Measurements from ENCODE around the gene ASB11. TPM values are rescaled to one million over a fixed set of nuclear protein-coding genes. Genes with fewer than 3 reads are reported as not detected.

The ASB11 gene, protein sequence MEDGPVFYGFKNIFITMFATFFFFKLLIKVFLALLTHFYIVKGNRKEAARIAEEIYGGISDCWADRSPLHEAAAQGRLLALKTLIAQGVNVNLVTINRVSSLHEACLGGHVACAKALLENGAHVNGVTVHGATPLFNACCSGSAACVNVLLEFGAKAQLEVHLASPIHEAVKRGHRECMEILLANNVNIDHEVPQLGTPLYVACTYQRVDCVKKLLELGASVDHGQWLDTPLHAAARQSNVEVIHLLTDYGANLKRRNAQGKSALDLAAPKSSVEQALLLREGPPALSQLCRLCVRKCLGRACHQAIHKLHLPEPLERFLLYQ
- 0.05 TPM in 1 of 2 replicates, not detected in the other for total RNA-seq (2014; rRNA removed; shearing (Covaris generic))

DNA sequence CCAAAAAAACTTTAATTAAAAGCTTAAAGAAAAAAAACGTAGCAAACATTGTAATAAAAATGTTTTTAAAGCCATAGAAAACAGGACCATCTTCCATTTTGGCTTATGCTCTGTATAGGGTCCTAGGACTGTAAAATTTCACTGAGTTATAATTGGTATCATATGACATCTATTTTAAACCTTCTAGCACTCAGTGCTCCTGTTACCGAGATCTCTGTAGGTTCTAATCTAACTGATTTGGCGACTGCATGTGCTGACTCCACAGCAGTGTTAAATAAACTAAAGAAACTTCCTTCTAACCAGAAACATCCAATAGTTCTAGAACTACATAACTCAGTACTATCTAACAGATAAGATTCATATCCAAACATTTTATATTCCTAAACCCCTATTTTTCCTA, at the start of gene ASB11:
Gene ASB11 (minus strand): TSS at position 132 of the 400 bp plus-strand sequence. CDS start 35 bp downstream, at position 97.
- H3K27me3 ChIP-seq: no peaks in the 10 kb centered on the region
- no peaks in the 10 kb centered on the region for H3K4me1 ChIP-seq
- DNase-seq: no peak
- H3K27ac ChIP-seq: no peak within 1 kb of the TSS
- H3K36me3 ChIP-seq: peaks cover 4% of the 10 kb centered on the region
- no peak within 1 kb of the TSS for H3K4me3 ChIP-seq
- H3K9me3 ChIP-seq (replicated peaks): no peaks in the 10 kb centered on the region

DNA sequence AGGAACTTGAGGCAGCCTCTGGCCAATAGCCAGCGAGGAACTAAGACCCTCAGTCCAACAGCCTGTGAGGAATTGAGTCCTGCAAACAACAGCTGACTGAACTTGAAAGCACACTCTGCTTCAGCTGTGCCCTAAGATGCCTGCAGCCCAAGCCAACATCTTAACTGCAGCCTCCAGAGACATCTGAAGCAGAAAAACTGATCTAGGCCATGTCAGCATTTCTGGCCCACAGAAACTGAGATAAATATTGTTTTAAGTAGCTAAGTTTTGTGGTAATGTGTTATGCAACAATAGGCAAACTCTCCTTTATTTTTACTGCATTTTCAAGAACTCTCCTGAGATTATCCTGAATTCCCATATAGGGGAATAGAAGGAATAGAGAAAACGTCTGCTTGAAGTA, 44.3 kb upstream of the ASB11 start:
- no peak overlapping the region for H3K4me3 ChIP-seq
- H3K9me3 ChIP-seq (replicated peaks): 0 out of 2 replicates have a peak, but pooled peaks cover 4% of the 10 kb centered on the region
- no peaks in the 10 kb centered on the region for H3K36me3 ChIP-seq
- no peaks in the 10 kb centered on the region for H3K27me3 ChIP-seq
- no peak overlapping the region for H3K27ac ChIP-seq
- no peaks in the 10 kb centered on the region for H3K4me1 ChIP-seq
- no peak for DNase-seq

DNA sequence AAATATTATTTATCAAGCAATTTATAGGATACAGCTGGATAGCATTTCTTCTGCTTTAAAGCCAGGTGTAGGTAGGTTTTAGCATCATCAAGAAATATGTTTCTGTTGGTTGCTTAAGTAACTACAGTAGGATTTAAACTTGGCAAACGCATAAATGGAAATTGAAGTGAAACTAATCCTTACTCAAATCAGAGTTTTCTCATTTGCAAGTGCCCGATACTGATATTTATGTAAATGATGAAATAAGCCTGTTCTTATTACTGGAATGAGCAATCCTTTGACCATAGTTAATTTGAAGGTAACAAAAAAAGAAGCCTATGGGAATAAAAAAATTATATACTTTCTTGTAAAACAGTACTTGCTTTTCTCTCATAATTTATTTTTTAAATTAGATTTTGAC, 43.1 kb upstream of the ASB11 start:
- no peaks in the 10 kb centered on the region for H3K36me3 ChIP-seq

DNA sequence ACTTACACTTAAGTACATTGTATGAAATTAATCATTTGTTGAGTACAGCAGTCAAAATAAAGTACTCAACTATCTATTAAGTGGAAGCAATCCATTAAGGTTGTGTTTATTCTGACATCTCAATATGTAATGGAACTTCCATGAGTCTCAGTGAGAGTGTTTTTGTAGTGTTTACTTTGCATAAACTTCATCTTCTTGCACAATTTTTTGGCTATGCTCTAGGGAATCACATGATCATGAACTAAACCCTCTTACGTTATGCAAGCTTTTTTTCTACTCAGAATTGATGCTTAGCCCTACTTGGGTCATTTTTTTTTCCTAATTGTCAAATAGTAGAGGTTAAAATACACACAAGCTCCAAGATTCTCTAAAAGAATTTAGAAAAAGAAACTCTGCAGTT, 41.0 kb upstream of the ASB11 start:
- Histone ChIP-seq H3K4me3 (no peak overlapping the region), H3K27me3 (peaks cover 4% of the 10 kb centered on the region; the same call in 1 of the 2 replicates), H3K4me1 (no peaks in the 10 kb centered on the region), H3K36me3 (no peaks in the 10 kb centered on the region), H3K9me3 (replicated peaks) (0 out of 2 replicates have a peak, but pooled peaks cover 4% of the 10 kb centered on the region), H3K27ac (no peak overlapping the region)
- no peak for DNase-seq

More for the DNA sequence above, 43.1 kb upstream of the ASB11 start:
- Histone ChIP-seq H3K4me3 (no peak overlapping the region), H3K27ac (no peak overlapping the region), H3K4me1 (no peaks in the 10 kb centered on the region), H3K9me3 (replicated peaks) (0 out of 2 replicates have a peak, but pooled peaks cover 4% of the 10 kb centered on the region), H3K27me3 (no peaks in the 10 kb centered on the region)
- no peak for DNase-seq

DNA sequence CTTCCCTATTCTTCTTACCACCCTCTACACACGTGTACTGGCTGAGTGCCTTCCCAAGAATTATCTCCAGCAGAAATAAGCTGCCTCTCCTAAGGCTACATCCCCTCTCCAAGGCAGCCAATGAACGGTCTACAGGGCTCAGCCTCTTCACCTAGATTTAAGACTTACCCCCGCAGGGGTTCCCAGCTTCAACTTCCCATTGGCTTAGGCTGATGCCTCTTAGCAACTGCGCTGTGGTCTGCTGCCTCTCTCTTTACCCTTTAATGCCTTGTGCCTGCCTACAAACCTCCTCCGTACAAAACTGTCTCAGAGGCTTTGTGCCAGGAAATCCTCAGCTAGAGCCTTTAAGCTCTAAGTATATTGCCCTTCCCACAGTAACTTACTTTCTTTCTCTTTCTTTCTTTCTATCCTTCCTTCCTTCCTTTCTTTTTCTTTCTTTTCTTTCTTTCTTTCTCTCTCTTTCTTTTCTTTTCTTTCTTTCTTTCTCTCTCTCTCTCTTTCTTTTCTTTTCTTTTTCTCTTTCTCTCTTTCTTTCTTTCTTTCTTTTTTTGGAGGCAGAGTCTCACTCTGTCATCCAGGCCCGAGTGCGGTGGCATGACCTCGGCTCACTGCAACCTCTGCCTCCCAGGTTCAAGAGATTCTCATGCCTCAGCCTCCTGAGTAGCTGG, 35.0 kb upstream of the ASB11 start:
- H3K9me3 ChIP-seq (replicated peaks): no peaks in the 10 kb centered on the region
- DNase-seq: peak; percentile 42 to 66
- H3K36me3 ChIP-seq: no peaks in the 10 kb centered on the region
- no peaks in the 10 kb centered on the region for H3K4me1 ChIP-seq
- H3K27me3 ChIP-seq: peaks cover 4% of the 10 kb centered on the region; the same call in 1 of the 2 replicates
- no peak overlapping the region for H3K27ac ChIP-seq
- no peak overlapping the region for H3K4me3 ChIP-seq

DNA sequence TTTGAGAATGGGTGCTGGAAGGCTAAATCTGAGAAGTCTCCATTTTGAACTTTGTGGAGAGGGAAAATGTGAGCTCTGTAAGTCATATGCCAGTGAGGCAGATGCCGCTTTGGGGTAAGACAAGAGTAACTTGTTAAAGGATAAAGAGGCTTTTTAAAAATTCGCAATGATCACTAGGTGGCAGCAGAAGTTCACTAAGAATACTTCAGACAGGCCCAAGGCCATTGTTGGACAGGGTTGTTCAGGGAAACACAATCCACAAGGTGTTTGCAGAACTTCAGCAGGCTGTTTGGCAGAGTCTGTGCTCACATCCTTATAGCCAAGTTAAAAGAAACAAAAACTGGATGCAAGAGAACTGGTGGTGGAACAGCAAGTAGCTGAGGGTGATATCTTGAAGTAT, 33.6 kb upstream of the ASB11 start:
- H3K27ac ChIP-seq: no peak overlapping the region
- no peaks in the 10 kb centered on the region for H3K4me1 ChIP-seq
- H3K27me3 ChIP-seq: peaks cover 4% of the 10 kb centered on the region; the same call in 1 of the 2 replicates
- H3K4me3 ChIP-seq: no peak overlapping the region
- H3K9me3 ChIP-seq (replicated peaks): no peaks in the 10 kb centered on the region
- H3K36me3 ChIP-seq: no peaks in the 10 kb centered on the region
- DNase-seq: peak; percentile 45 to 81

DNA sequence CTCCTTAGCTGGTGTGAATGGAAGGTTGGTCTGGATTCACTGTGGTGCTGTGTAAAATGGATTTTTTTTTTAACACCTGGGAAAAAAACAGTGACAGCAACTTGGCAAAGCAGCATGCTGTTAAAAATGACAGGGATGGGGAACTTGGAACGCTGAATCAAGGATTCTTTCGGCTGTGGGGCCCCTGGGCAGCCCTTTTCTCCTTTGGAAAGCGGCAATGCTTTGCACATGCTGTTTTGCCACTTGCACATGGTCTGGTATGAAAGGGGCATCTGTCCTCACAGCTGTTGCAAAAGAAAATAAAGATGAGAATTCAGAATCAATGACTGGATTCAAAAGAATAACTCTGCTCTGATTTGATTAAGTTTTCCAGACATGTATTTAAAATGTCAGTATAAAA, 30.5 kb upstream of the ASB11 start:
- Histone ChIP-seq H3K27ac (no peak overlapping the region), H3K36me3 (no peaks in the 10 kb centered on the region), H3K27me3 (no peaks in the 10 kb centered on the region), H3K9me3 (replicated peaks) (no peaks in the 10 kb centered on the region), H3K4me3 (no peak overlapping the region), H3K4me1 (no peaks in the 10 kb centered on the region)
- DNase-seq: peak in 1 of 2 experiments; percentile 13

DNA sequence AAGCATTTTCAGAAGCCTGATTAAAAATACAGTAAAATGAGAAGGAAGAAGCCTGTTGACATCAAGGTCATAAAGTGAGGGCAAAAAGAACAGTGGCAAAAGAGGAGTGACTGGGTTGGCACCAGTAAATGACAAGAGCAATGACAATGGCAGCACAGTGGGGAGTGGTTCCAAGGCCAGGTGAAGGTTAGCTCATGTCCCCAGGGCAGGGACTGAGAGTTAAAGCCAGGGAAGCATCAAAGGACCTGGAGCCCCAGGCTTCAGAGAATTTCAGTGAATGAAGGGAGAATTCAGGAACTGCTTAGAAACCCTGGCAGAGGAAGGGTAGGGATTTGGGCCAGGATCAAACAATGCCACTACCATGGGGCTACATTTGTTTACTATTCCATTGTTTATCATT, 28.7 kb upstream of the ASB11 start:
- no peaks in the 10 kb centered on the region for H3K36me3 ChIP-seq
- no peak for DNase-seq
- no peaks in the 10 kb centered on the region for H3K4me1 ChIP-seq
- H3K9me3 ChIP-seq (replicated peaks): no peaks in the 10 kb centered on the region
- H3K27ac ChIP-seq: no peak overlapping the region
- H3K4me3 ChIP-seq: no peak overlapping the region
- H3K27me3 ChIP-seq: no peaks in the 10 kb centered on the region

DNA sequence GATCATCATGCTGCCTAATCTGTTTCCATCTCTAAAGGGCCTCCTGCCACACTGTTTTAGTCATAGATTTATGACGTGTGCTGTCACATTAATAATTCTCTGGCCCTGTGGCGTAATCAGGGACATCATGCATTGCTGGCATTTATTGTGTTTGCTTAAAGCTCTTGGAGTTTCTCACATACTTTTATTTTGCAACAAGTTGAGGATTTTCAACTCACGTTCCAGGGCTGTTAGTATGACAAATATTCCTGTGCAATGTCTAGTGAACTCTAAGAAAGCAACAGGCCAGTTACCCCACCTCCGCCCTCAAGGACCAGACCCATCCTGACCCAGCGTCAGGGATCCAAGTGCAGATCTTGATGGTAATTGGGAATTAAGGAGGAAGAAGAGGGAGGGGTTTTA, 27.6 kb upstream of the ASB11 start:
- H3K4me3 ChIP-seq: no peak overlapping the region
- DNase-seq: no peak
- no peaks in the 10 kb centered on the region for H3K9me3 ChIP-seq (replicated peaks)
- H3K36me3 ChIP-seq: no peaks in the 10 kb centered on the region
- no peaks in the 10 kb centered on the region for H3K27me3 ChIP-seq
- no peaks in the 10 kb centered on the region for H3K4me1 ChIP-seq
- H3K27ac ChIP-seq: no peak overlapping the region

DNA sequence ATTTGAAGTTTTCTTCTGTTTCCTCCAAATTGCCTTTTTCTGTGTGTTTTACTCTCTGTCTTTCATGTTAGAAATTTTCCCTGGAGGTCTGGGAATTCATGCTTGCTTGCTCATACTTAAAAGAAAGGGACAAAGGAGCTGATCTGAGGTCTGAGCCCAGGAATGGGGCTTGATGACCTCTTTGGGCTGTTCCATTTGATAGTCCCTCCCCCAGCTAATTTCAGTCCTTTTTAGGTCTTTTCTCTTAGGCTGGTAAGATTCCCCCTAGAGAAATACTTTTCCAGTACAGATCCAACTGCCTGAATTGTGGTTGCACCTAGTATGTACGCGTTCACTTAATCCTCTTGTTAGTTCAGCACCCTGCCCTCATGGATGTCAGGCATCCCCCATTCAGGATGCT, 25.4 kb upstream of the ASB11 start:
- H3K4me1 ChIP-seq: no peaks in the 10 kb centered on the region
- H3K27me3 ChIP-seq: no peaks in the 10 kb centered on the region
- DNase-seq: no peak
- H3K27ac ChIP-seq: no peak overlapping the region
- no peaks in the 10 kb centered on the region for H3K9me3 ChIP-seq (replicated peaks)
- no peak overlapping the region for H3K4me3 ChIP-seq
- H3K36me3 ChIP-seq: no peaks in the 10 kb centered on the region

DNA sequence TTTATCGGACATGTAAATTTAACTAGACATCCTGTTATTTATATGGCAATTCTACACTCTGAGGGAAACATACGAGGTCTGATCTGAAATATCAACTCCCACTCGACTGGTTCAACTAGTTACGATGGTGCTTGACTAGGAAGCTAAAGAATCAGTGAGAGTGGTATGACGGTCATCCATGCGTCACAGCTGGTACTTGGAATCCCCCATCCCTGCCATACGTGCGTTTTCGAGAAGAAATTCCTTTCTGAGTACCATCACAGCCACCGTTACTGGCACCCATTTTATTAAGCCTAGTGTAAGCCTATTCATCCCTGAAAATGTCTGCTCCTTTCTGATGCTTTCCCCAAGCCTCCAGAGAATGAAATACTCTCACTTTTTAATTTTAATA, 20.6 kb upstream of the ASB11 start:
- Histone ChIP-seq H3K4me3 (peak overlapping the region; percentile 97), H3K4me1 (no peaks in the 10 kb centered on the region), H3K9me3 (replicated peaks) (no peaks in the 10 kb centered on the region), H3K36me3 (peaks cover 9% of the 10 kb centered on the region; the same call in 1 of the 2 replicates), H3K27ac (no peak overlapping the region; the same call in 1 of the 2 replicates), H3K27me3 (no peaks in the 10 kb centered on the region)
- peak; percentile 30 to 53 for DNase-seq

DNA sequence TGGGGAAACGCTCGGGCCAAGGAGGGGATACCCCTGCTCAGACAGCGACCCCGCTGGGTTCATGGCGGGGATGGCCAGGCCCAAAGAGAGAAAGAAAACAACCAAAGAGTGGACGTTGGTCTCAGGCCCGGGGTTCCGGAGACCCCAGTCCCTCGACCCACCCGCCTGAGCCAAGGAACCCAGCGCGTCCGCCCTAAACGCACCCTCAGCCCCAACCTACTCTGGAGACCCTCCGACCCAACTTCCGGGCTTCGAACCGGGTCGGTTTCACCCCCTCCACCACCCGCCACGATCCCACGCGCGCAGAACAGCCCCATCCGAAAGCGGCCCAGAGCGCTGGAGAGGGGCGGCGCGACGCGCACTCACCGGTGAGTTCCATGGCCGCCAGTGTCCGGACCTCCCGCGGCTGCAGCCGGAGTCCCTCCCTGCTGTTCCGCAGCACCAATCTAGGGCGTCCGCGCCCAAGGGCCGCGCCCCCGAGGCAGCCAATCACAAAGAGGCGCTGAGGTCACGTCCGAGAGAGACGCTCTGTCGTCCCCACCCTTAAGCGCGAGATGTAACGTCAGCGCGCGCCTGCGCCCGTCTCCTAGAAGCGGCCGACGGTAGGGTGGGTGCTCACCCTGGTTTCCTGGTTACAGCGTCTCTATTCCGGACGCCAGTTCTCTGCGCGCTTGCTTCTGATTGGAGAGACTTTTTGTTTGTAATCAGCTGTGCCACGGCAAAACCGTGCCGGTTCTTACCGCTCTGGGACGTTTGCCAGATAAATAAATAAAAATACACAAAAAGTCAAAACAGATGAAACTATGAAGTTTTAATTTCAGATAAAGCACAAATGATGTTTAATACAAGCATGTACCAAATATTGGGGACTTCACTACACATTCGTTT, 19.9 kb upstream of the ASB11 start, which contains the start of gene PIGA:
Gene PIGA (minus strand): TSS at position 389 of the 888 bp plus-strand sequence. CDS start 3,593 bp downstream, outside the sequence.
- DNase-seq: peak; percentile 97 to 98
- Histone ChIP-seq H3K4me3 (peak within 1 kb of the TSS; percentile 97), H3K4me1 (no peaks in the 10 kb centered on the region), H3K9me3 (replicated peaks) (no peaks in the 10 kb centered on the region), H3K27ac (peak within 1 kb of the TSS; percentile 72), H3K36me3 (peaks cover 13% of the 10 kb centered on the region; the same call in 1 of the 2 replicates), H3K27me3 (no peaks in the 10 kb centered on the region)

DNA sequence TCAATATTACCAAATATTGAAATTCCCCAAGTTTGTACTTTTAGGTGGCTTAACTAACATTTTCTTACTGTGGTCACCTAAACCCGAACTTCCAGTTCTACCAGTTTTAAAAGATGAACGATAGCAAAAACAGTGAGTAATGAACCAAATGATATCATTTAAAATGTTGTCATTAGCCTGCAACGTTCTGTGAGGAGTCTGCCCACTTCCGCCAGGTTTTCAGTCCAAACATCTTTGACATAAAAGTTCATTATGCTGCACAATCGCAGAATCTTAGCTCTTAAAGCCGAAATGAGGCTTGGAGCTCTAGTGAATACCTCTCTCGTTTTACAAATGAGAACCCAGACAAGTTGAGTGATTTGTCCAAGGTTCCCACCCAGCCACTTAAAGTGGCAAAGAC, 19.1 kb upstream of the ASB11 start:
- H3K4me1 ChIP-seq: no peaks in the 10 kb centered on the region
- H3K27ac ChIP-seq: peak overlapping the region; percentile 72
- H3K36me3 ChIP-seq: peaks cover 13% of the 10 kb centered on the region
- peak overlapping the region; percentile 97 for H3K4me3 ChIP-seq
- no peaks in the 10 kb centered on the region for H3K9me3 ChIP-seq (replicated peaks)
- H3K27me3 ChIP-seq: no peaks in the 10 kb centered on the region
- DNase-seq: no peak

DNA sequence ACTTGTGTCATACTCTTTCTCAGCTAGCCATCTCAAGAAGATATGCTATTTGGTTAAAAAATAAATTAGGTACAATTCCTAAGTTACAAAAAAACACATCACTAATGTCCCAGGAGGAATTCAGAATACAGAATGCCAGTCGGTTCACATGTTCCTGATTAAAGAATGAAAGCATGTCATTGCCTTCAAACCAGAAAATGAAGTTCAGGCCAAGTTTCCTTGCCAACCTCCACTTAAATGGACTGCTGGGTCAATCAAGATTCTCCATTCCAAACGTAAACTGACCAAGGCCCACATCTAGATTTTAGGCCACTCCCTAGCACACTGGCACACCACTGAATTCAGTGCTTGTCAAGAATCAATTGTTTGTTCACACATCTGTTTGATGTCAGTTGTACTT, 13.4 kb upstream of the ASB11 start:
- H3K27ac ChIP-seq: no peak overlapping the region
- no peaks in the 10 kb centered on the region for H3K27me3 ChIP-seq
- no peak overlapping the region for H3K4me3 ChIP-seq
- H3K9me3 ChIP-seq (replicated peaks): no peaks in the 10 kb centered on the region
- peaks cover 38% of the 10 kb centered on the region for H3K36me3 ChIP-seq
- no peak for DNase-seq
- no peaks in the 10 kb centered on the region for H3K4me1 ChIP-seq

All from SJCRH30 (cell line).